ENCODE data around the gene ACE2. TPM values are rescaled to one million over a fixed set of nuclear protein-coding genes. Genes with fewer than 3 reads are reported as not detected.

ACE2 gene
- total RNA-seq, 1 donor from 2014 or later = not detected

DNA sequence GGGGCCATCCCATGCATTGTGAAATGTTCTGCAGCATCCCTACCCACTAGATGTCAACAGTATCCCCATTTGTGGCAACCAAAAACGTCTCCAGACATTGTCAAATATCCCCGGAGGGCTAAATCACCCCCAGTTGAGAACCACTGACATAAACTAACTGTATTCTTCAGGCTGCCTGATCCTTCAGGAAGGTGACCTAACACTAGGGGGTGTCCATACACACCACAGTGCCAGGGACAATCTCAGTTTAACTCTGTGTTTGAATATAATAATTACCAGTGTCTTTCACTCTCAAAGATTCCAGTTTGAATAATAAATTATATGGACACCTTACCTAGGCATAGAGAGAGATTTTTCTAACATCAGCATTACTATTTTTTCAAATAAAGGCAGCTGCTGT is 6.4 kb downstream of the ACE2 start:
- no peak for DNase-seq
- peaks cover 2% of the 10 kb centered on the region for H3K27me3 Mint-ChIP-seq (ENCODE audit: unreplicated experiment)
- no peak overlapping the region for H3K27ac Mint-ChIP-seq (ENCODE audit: unreplicated experiment)
- H3K4me3 Mint-ChIP-seq (ENCODE audit: unreplicated experiment) = no peak overlapping the region
- TF ChIP-seq, protein P1, sequence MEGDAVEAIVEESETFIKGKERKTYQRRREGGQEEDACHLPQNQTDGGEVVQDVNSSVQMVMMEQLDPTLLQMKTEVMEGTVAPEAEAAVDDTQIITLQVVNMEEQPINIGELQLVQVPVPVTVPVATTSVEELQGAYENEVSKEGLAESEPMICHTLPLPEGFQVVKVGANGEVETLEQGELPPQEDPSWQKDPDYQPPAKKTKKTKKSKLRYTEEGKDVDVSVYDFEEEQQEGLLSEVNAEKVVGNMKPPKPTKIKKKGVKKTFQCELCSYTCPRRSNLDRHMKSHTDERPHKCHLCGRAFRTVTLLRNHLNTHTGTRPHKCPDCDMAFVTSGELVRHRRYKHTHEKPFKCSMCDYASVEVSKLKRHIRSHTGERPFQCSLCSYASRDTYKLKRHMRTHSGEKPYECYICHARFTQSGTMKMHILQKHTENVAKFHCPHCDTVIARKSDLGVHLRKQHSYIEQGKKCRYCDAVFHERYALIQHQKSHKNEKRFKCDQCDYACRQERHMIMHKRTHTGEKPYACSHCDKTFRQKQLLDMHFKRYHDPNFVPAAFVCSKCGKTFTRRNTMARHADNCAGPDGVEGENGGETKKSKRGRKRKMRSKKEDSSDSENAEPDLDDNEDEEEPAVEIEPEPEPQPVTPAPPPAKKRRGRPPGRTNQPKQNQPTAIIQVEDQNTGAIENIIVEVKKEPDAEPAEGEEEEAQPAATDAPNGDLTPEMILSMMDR (IDR thresholded peaks at IDR 0.05; ENCODE audit: partially characterized antibody, unreplicated experiment) = no peak
- no peaks in the 10 kb centered on the region for H3K9me3 Mint-ChIP-seq (ENCODE audit: unreplicated experiment)
- H3K4me1 Mint-ChIP-seq (ENCODE audit: low read depth, unreplicated experiment) = no peaks in the 10 kb centered on the region
- H3K36me3 Mint-ChIP-seq (ENCODE audit: unreplicated experiment) = no peaks in the 10 kb centered on the region

DNA sequence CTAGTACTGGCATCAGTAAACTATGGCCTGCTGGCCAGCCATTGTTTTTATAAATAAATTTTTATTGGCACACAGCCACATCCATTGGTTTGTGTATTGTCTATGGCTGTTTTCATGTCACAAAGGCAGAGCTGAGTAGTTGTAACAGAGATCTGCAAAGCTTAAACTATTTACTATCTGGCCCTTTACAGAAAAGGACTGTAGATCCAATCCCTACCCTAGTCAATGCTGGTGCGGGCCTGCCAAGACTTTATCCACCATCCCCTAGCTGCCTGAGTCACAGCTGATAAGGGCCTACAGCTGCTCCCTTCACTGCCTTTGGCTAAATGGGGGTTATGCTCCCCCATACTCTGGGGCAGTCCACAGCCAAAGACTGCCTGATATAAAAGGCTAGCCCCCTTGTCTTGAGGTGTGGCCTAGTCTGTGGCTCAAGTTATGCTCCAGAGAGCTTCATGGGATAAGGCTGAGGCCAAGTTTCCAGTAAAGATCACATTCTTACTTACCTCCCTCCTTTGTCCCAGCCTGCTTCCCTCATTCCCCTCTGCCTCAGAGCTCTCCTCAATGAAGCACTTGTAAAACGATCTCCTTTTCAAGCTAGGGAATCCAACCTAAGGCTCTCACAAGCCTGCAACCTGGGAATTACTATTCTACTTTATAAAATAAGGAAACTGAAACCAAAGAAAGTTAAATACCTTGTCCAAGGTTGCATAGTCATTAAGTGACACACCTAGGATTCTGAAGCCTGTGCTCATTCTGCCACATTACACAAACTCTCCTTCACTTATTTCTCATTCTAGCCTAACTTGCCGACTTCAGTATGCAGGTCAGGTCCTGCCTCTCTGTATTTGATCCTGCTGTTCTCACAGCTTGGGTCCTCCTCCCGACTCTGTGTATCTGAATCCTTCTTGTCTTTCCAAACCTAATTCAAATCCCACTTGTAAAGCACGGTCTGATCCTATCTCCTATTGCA is 20.7 kb downstream of the ACE2 start:
- TF ChIP-seq, protein P1 (IDR thresholded peaks at IDR 0.05; ENCODE audit: partially characterized antibody, unreplicated experiment) = no peak
- no peak for DNase-seq
- H3K36me3 Mint-ChIP-seq (ENCODE audit: unreplicated experiment) = no peaks in the 10 kb centered on the region
- H3K4me3 Mint-ChIP-seq (ENCODE audit: unreplicated experiment) = no peak overlapping the region
- no peak overlapping the region for H3K27ac Mint-ChIP-seq (ENCODE audit: unreplicated experiment)
- H3K27me3 Mint-ChIP-seq (ENCODE audit: unreplicated experiment) = no peaks in the 10 kb centered on the region
- H3K9me3 Mint-ChIP-seq (ENCODE audit: unreplicated experiment) = no peaks in the 10 kb centered on the region
- H3K4me1 Mint-ChIP-seq (ENCODE audit: low read depth, unreplicated experiment) = no peaks in the 10 kb centered on the region

DNA sequence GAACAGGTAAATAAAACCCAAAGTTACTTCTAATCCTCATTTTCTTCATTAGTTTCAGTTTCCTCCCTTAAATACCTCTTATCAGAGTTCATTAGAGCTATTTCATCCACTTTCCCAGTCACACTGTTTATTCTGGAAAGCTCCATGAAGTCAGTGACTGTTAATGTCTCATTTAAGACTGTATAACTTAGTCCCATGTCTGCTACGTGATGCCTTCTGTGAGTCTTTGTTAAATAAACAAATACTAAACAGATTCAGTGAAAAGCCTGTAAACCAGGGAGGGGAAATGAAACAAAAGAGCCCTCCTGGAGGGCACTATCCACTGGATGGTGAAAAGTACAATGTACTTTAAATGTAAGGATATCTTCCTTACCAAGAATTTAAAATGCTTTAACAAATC is 24.7 kb downstream of the ACE2 start:
- TF ChIP-seq, protein P1 (IDR thresholded peaks at IDR 0.05; ENCODE audit: partially characterized antibody, unreplicated experiment) = no peak
- no peaks in the 10 kb centered on the region for H3K27me3 Mint-ChIP-seq (ENCODE audit: unreplicated experiment)
- H3K4me1 Mint-ChIP-seq (ENCODE audit: low read depth, unreplicated experiment) = no peaks in the 10 kb centered on the region
- DNase-seq = no peak
- H3K36me3 Mint-ChIP-seq (ENCODE audit: unreplicated experiment) = no peaks in the 10 kb centered on the region
- no peak overlapping the region for H3K4me3 Mint-ChIP-seq (ENCODE audit: unreplicated experiment)
- no peaks in the 10 kb centered on the region for H3K9me3 Mint-ChIP-seq (ENCODE audit: unreplicated experiment)
- H3K27ac Mint-ChIP-seq (ENCODE audit: unreplicated experiment) = no peak overlapping the region

DNA sequence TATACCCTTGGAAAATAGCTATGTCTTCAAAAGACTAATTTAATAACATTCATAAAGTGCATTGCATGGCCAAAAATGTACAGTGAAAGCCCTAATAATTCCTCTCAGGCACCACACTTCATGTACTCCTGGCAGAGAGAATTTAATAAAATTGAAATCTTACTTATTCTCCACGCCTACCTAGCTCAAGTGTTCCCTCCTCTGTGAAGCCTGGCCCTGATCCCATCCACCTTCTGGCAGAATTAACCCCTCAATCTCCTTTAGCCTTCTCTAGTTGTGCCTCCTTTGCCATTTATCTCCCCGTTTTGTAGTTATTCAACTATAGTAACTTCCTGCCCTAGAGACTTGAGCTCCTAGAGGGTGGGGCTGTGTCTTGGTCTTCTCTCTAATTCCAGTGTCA is 26.7 kb downstream of the ACE2 start:
- H3K27me3 Mint-ChIP-seq (ENCODE audit: unreplicated experiment) = no peaks in the 10 kb centered on the region
- no peaks in the 10 kb centered on the region for H3K9me3 Mint-ChIP-seq (ENCODE audit: unreplicated experiment)
- H3K36me3 Mint-ChIP-seq (ENCODE audit: unreplicated experiment) = no peaks in the 10 kb centered on the region
- no peaks in the 10 kb centered on the region for H3K4me1 Mint-ChIP-seq (ENCODE audit: low read depth, unreplicated experiment)
- no peak overlapping the region for H3K27ac Mint-ChIP-seq (ENCODE audit: unreplicated experiment)
- DNase-seq = no peak
- TF ChIP-seq, protein P1 (IDR thresholded peaks at IDR 0.05; ENCODE audit: partially characterized antibody, unreplicated experiment) = no peak
- H3K4me3 Mint-ChIP-seq (ENCODE audit: unreplicated experiment) = no peak overlapping the region

DNA sequence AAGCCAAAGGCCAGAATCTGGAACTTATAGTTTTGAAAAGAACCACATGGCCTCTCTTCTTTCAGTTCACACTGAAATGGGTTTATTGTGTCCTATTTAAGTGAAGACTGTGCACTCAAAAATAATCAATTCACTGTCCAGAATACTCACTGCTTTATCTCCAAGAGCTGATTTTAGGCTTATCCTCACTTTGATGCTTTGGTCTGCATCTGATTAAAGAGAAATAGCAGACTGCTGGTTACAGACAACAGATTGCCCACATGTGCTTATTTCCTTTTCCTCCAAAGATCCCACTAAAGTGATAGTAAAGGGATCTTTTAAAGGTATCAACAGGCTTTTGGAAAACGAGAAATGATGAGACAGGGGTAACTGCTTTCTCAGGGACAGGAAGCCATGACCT is 30.6 kb downstream of the ACE2 start:
- Mint-ChIP-seq H3K4me1 (ENCODE audit: low read depth, unreplicated experiment) (peaks cover 2% of the 10 kb centered on the region), H3K36me3 (ENCODE audit: unreplicated experiment) (no peaks in the 10 kb centered on the region)

More for the DNA sequence above, 30.6 kb downstream of the ACE2 start:
- Mint-ChIP-seq H3K27ac (ENCODE audit: unreplicated experiment) (no peak overlapping the region), H3K9me3 (ENCODE audit: unreplicated experiment) (no peaks in the 10 kb centered on the region), H3K4me3 (ENCODE audit: unreplicated experiment) (no peak overlapping the region), H3K27me3 (ENCODE audit: unreplicated experiment) (peaks cover 3% of the 10 kb centered on the region)
- DNase-seq = no peak
- TF ChIP-seq, protein P1 (IDR thresholded peaks at IDR 0.05; ENCODE audit: partially characterized antibody, unreplicated experiment) = no peak
